HEK293 (cell line): ENCODE data around the gene ANAPC2.

Experiments used
- CTCF ChIA-PET: fragments of 350-600 bp; formaldehyde crosslinking; extraction: SDS; loops from one replicate; lab custom pipeline; 2021; ENCODE audit warnings: antibody characterized with exemption; lab: Yijun Ruan, JAX
- POLR2A ChIA-PET: fragments of 300-600 bp; formaldehyde crosslinking; extraction: SDS; loops from one replicate; lab custom pipeline; 2020; ENCODE audit warnings: antibody characterized with exemption, inconsistent platforms; lab: Yijun Ruan, JAX
- H3K27ac ChIP-seq: fragments of 200-500 bp; sonication (Bioruptor generic); 2 replicates; pipeline ENCODE4 v1.5.1; 2014; ENCODE audit warnings: low read depth, low read length, control low read depth, inconsistent platforms; ENCODE audit errors: extremely low read depth
- H3K36me3 ChIP-seq, 2 experiments: fragments of 200-500 bp in 1 of 2; sonication (Bioruptor generic) in 1 of 2; 1 replicate in 1 of 2; 2 replicates in 1 of 2; pipeline ENCODE4 v1.5.1; 2014 to 2017; ENCODE audit warnings: inconsistent platforms in 2 of 2, low read length in 2 of 2; ENCODE audit not compliant: control insufficient read depth in 2 of 2, insufficient read depth in 1 of 2
- H3K4me1 ChIP-seq: fragments of 200-500 bp; sonication (Bioruptor generic); 2 replicates; pipeline ENCODE4 v1.5.1; 2014; ENCODE audit warnings: mild to moderate bottlenecking, low read length, inconsistent platforms; ENCODE audit not compliant: control insufficient read depth, insufficient read depth
- H3K4me3 ChIP-seq: 2 replicates; pipeline ENCODE4 v1.5.1; 2011; ENCODE audit warnings: low read depth, mild to moderate bottlenecking, control low read depth, low read length, moderate library complexity
- H3K9me3 ChIP-seq: fragments of 200-500 bp; sonication (Bioruptor generic); 2 replicates; pipeline ENCODE4 v1.5.1; 2014; ENCODE audit warnings: low read depth, low read length, inconsistent platforms; ENCODE audit not compliant: control insufficient read depth, insufficient read depth
- GLIS2 ChIP-seq: fragments of 450-650 bp; formaldehyde crosslinking; IDR thresholded peaks from 2 replicates; pipeline ENCODE4 v1.5.1; 2016; ENCODE audit warnings: missing biosample characterization, missing genetic modification characterization
- HOXC10 ChIP-seq: sonication (generic); formaldehyde crosslinking; IDR thresholded peaks from 2 replicates; pipeline ENCODE4 v1.8.1; 2023; ENCODE audit warnings: mild to moderate bottlenecking, missing genetic modification reagents
- KLF8 ChIP-seq: fragments of 450-650 bp; formaldehyde crosslinking; IDR thresholded peaks from 2 replicates; pipeline ENCODE4 v1.5.1; 2016; ENCODE audit warnings: missing biosample characterization, missing genetic modification characterization
- SETDB1 ChIP-seq: IDR thresholded peaks from one replicate; pipeline ENCODE4 v1.6.1; 2017; ENCODE audit warnings: mild to moderate bottlenecking, low read length, moderate library complexity, mixed read lengths; ENCODE audit not compliant: insufficient read length
- YY1 ChIP-seq: fragments of 450-650 bp; formaldehyde crosslinking; IDR thresholded peaks from 2 replicates; pipeline ENCODE4 v1.5.1; 2018; ENCODE audit warnings: missing biosample characterization, missing genetic modification characterization
- ZFP41 ChIP-seq: fragments of 450-650 bp; formaldehyde crosslinking; IDR thresholded peaks from 2 replicates; pipeline ENCODE4 v1.5.1; 2016; ENCODE audit warnings: missing biosample characterization, missing genetic modification characterization, borderline replicate concordance
- ZNF132 ChIP-seq: fragments of 450-650 bp; formaldehyde crosslinking; IDR thresholded peaks from 2 replicates; pipeline ENCODE4 v1.5.1; 2017; ENCODE audit warnings: missing biosample characterization, missing genetic modification characterization, borderline replicate concordance
- ZNF148 ChIP-seq: fragments of 450-650 bp; formaldehyde crosslinking; IDR thresholded peaks from 2 replicates; pipeline ENCODE4 v1.5.0; 2017; ENCODE audit warnings: missing biosample characterization, missing genetic modification characterization, borderline replicate concordance
- ZNF366 ChIP-seq: fragments of 450-650 bp; formaldehyde crosslinking; conservative IDR thresholded peaks from 2 replicates; pipeline ENCODE4 v1.5.1; 2016; ENCODE audit warnings: missing biosample characterization, missing genetic modification characterization
- ZNF510 ChIP-seq: fragments of 450-650 bp; formaldehyde crosslinking; IDR thresholded peaks from 2 replicates; pipeline ENCODE4 v1.5.1; 2018; ENCODE audit warnings: mild to moderate bottlenecking, missing genetic modification characterization, missing biosample characterization; ENCODE audit not compliant: insufficient replicate concordance
- ZNF514 ChIP-seq: fragments of 450-650 bp; formaldehyde crosslinking; IDR thresholded peaks from 2 replicates; pipeline ENCODE4 v1.5.1; 2016; ENCODE audit warnings: missing biosample characterization, missing genetic modification characterization
- ZNF530 ChIP-seq: fragments of 450-650 bp; formaldehyde crosslinking; IDR thresholded peaks from 2 replicates; pipeline ENCODE4 v1.5.1; 2016; ENCODE audit warnings: low read depth, missing biosample characterization, missing genetic modification characterization
- ZNF560 ChIP-seq: fragments of 450-650 bp; formaldehyde crosslinking; IDR thresholded peaks from 2 replicates; pipeline ENCODE4 v1.5.1; 2017; ENCODE audit warnings: missing biosample characterization, missing genetic modification characterization, borderline replicate concordance
- ZNF600 ChIP-seq: fragments of 450-650 bp; formaldehyde crosslinking; IDR thresholded peaks from 2 replicates; pipeline ENCODE4 v1.5.1; 2016; ENCODE audit warnings: missing biosample characterization, missing genetic modification characterization
- ZNF776 ChIP-seq: fragments of 450-650 bp; formaldehyde crosslinking; IDR thresholded peaks from 2 replicates; pipeline ENCODE4 v1.5.0; 2017; ENCODE audit warnings: missing biosample characterization, missing genetic modification characterization, borderline replicate concordance
- ZSCAN30 ChIP-seq: fragments of 450-650 bp; IDR thresholded peaks from 2 replicates; pipeline ENCODE4 v1.5.1; 2018; ENCODE audit warnings: missing biosample characterization, mild to moderate bottlenecking, missing genetic modification characterization, moderate library complexity
- TF ChIP-seq, protein P1 (sequence below): fragments of 450-650 bp; formaldehyde crosslinking; IDR thresholded peaks from 2 replicates; pipeline ENCODE4 v1.5.1; 2016; ENCODE audit warnings: missing biosample characterization, missing genetic modification characterization, borderline replicate concordance
- TF ChIP-seq, protein P2 (sequence below): fragments of 450-650 bp; formaldehyde crosslinking; IDR thresholded peaks from 2 replicates; pipeline ENCODE4; 2016; ENCODE audit warnings: missing biosample characterization, missing genetic modification characterization
- TF ChIP-seq, protein P3 (sequence below): fragments of 450-650 bp; formaldehyde crosslinking; IDR thresholded peaks from 2 replicates; pipeline ENCODE4 v1.5.1; 2016; ENCODE audit warnings: missing biosample characterization, missing genetic modification characterization
- TF ChIP-seq, protein P4 (sequence below): fragments of 450-650 bp; formaldehyde crosslinking; IDR thresholded peaks from 2 replicates; pipeline ENCODE4 v1.5.1; 2016; ENCODE audit warnings: missing biosample characterization, missing genetic modification characterization, borderline replicate concordance

Gene ANAPC2

GRCh38 chr9:137205126-137206069 lies 17.0 kb upstream of the ANAPC2 start, which contains the start of the genes NDOR1 and TMEM203 (continued):
- TF ChIP-seq, protein P1, sequence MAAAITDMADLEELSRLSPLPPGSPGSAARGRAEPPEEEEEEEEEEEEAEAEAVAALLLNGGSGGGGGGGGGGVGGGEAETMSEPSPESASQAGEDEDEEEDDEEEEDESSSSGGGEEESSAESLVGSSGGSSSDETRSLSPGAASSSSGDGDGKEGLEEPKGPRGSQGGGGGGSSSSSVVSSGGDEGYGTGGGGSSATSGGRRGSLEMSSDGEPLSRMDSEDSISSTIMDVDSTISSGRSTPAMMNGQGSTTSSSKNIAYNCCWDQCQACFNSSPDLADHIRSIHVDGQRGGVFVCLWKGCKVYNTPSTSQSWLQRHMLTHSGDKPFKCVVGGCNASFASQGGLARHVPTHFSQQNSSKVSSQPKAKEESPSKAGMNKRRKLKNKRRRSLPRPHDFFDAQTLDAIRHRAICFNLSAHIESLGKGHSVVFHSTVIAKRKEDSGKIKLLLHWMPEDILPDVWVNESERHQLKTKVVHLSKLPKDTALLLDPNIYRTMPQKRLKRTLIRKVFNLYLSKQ (tag by site-specific recombination) = no peak
- TF ChIP-seq ZFP41 (no peak), YY1 (peak; percentile 90), GLIS2 (peak; percentile 58), ZNF600 (tag by site-specific recombination) (peak; percentile 71), KLF8 (tag by site-specific recombination) (peak; percentile 71), SETDB1 (no peak), ZNF530 (no peak), ZNF560 (tag by site-specific recombination) (no peak), ZNF776 (tag by site-specific recombination) (no peak), ZNF148 (no peak), ZNF510 (tag by site-specific recombination) (no peak), ZSCAN30 (tag by site-specific recombination) (peak; percentile 64; the same call in 1 of the 2 replicates), ZNF132 (no peak), HOXC10 (CRISPR knock-in tag) (0 out of 2 replicates have a peak, but pooled peaks have one; percentile 53), ZNF514 (tag by site-specific recombination) (no peak)
- TF ChIP-seq, protein P2, sequence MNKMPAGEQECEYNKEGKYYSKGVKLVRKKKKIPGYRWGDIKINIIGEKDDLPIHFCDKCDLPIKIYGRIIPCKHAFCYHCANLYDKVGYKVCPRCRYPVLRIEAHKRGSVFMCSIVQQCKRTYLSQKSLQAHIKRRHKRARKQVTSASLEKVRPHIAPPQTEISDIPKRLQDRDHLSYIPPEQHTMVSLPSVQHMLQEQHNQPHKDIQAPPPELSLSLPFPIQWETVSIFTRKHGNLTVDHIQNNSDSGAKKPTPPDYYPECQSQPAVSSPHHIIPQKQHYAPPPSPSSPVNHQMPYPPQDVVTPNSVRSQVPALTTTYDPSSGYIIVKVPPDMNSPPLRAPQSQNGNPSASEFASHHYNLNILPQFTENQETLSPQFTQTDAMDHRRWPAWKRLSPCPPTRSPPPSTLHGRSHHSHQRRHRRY (tag by site-specific recombination) = no peak
- TF ChIP-seq, protein P3, sequence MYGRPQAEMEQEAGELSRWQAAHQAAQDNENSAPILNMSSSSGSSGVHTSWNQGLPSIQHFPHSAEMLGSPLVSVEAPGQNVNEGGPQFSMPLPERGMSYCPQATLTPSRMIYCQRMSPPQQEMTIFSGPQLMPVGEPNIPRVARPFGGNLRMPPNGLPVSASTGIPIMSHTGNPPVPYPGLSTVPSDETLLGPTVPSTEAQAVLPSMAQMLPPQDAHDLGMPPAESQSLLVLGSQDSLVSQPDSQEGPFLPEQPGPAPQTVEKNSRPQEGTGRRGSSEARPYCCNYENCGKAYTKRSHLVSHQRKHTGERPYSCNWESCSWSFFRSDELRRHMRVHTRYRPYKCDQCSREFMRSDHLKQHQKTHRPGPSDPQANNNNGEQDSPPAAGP (tag by site-specific recombination) = no peak

DNA sequence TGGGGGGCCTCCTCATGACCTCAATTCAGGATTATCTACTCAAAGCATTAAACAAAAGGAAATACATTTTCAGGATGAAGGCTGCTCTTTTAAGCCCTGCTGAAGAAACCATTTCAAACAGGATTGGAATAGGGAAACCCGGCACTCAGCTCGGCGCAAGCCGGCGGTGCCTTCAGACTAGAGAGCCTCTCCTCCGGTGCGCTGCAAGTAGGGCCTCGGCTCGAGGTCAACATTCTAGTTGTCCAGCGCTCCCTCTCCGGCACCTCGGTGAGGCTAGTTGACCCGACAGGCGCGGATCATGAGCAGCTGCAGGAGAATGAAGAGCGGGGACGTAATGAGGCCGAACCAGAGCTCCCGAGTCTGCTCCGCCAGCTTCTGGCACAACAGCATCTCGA lies 16.4 kb upstream of the ANAPC2 start:
- CTCF ChIA-PET = interaction anchor here (0.6 to 1.8 kb wide), 6 partner anchors 12 to 83 kb away, joined by 3 to 7 read pairs (median 5); partner anchors contain the start of gene RNF208
- peak overlapping the region; percentile 61; the same call in 1 of the 2 replicates for H3K27ac ChIP-seq

More for the DNA sequence above, 16.4 kb upstream of the ANAPC2 start:
- POLR2A ChIA-PET = interaction anchor here (0.7 to 16.6 kb wide), 9 partner anchors 15 to 476 kb away, joined by 3 to 304 read pairs (median 4); partner anchors contain the start of genes ANAPC2, CLIC3, CYSRT1 and RNF208
- Histone ChIP-seq H3K4me1 (peaks cover 7% of the 10 kb centered on the region), H3K4me3 (peak overlapping the region; percentile 92), H3K36me3 (peaks cover 7 to 24% of the 10 kb centered on the region in 2 experiments; a peak in 2 of 3 replicates), H3K9me3 (no peaks in the 10 kb centered on the region)
- TF ChIP-seq, protein P4, sequence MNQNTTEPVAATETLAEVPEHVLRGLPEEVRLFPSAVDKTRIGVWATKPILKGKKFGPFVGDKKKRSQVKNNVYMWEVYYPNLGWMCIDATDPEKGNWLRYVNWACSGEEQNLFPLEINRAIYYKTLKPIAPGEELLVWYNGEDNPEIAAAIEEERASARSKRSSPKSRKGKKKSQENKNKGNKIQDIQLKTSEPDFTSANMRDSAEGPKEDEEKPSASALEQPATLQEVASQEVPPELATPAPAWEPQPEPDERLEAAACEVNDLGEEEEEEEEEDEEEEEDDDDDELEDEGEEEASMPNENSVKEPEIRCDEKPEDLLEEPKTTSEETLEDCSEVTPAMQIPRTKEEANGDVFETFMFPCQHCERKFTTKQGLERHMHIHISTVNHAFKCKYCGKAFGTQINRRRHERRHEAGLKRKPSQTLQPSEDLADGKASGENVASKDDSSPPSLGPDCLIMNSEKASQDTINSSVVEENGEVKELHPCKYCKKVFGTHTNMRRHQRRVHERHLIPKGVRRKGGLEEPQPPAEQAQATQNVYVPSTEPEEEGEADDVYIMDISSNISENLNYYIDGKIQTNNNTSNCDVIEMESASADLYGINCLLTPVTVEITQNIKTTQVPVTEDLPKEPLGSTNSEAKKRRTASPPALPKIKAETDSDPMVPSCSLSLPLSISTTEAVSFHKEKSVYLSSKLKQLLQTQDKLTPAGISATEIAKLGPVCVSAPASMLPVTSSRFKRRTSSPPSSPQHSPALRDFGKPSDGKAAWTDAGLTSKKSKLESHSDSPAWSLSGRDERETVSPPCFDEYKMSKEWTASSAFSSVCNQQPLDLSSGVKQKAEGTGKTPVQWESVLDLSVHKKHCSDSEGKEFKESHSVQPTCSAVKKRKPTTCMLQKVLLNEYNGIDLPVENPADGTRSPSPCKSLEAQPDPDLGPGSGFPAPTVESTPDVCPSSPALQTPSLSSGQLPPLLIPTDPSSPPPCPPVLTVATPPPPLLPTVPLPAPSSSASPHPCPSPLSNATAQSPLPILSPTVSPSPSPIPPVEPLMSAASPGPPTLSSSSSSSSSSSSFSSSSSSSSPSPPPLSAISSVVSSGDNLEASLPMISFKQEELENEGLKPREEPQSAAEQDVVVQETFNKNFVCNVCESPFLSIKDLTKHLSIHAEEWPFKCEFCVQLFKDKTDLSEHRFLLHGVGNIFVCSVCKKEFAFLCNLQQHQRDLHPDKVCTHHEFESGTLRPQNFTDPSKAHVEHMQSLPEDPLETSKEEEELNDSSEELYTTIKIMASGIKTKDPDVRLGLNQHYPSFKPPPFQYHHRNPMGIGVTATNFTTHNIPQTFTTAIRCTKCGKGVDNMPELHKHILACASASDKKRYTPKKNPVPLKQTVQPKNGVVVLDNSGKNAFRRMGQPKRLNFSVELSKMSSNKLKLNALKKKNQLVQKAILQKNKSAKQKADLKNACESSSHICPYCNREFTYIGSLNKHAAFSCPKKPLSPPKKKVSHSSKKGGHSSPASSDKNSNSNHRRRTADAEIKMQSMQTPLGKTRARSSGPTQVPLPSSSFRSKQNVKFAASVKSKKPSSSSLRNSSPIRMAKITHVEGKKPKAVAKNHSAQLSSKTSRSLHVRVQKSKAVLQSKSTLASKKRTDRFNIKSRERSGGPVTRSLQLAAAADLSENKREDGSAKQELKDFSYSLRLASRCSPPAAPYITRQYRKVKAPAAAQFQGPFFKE (tag by site-specific recombination) = 0 out of 2 replicates have a peak, but pooled peaks have one; percentile 29
- no peak for TF ChIP-seq ZNF366 (tag by site-specific recombination)
